ENCODE measurements around the gene CNTN1. TPM values are rescaled to one million over a fixed set of nuclear protein-coding genes. Genes with fewer than 3 reads are reported as not detected.

The CNTN1 gene
- total and polyA plus RNA-seq, 9 donors: 21.8 to 123 (median 44.1) TPM

GRCh38 chr12:40793471-40793870, 101.2 kb downstream of the CNTN1 start:
- intact Hi-C loops (cut with DNase I): no loop called here
- H3K27ac ChIP-seq: no peak overlapping the region
- H3K27me3 ChIP-seq: no peaks in the 10 kb centered on the region
- H3K9me3 ChIP-seq: no peaks in the 10 kb centered on the region
- no peak for TF ChIP-seq EP300 (IDR thresholded peaks at IDR 0.05)
- TF ChIP-seq POLR2A (IDR thresholded peaks at IDR 0.05): no peak
- TF ChIP-seq CTCF (IDR thresholded peaks at IDR 0.05): no peak
- H3K4me1 ChIP-seq (ENCODE audit: insufficient read depth): no peaks in the 10 kb centered on the region
- H3K36me3 ChIP-seq: no peaks in the 10 kb centered on the region
- no peak for DNase-seq
- 38 to 57% (median 50%) methylated on average over 1 of the region's 1 CpG for WGBS, 3 donors
- H3K4me3 ChIP-seq: no peak overlapping the region

GRCh38 chr12:40794087-40794486, 101.8 kb downstream of the CNTN1 start:
- Histone ChIP-seq H3K4me3 (no peak overlapping the region), H3K27me3 (no peaks in the 10 kb centered on the region), H3K36me3 (no peaks in the 10 kb centered on the region), H3K4me1 (ENCODE audit: insufficient read depth) (no peaks in the 10 kb centered on the region), H3K27ac (no peak overlapping the region), H3K9me3 (no peaks in the 10 kb centered on the region)
- intact Hi-C loops (cut with DNase I): no loop called here
- no peak for TF ChIP-seq POLR2A (IDR thresholded peaks at IDR 0.05)
- DNase-seq: no peak

- intact Hi-C loops (cut with DNase I): no loop called here
- TF ChIP-seq CTCF (IDR thresholded peaks at IDR 0.05) (no peak), EP300 (IDR thresholded peaks at IDR 0.05) (no peak), POLR2A (IDR thresholded peaks at IDR 0.05) (no peak)
- H3K4me1 ChIP-seq (ENCODE audit: insufficient read depth): peaks cover 3% of the 10 kb centered on the region
- H3K27me3 ChIP-seq: no peaks in the 10 kb centered on the region
- 97 to 98% (median 98%) methylated on average over 2 of the region's 2 CpGs for WGBS, 3 donors
- no peaks in the 10 kb centered on the region for H3K36me3 ChIP-seq
- DNase-seq: no peak
- no peaks in the 10 kb centered on the region for H3K9me3 ChIP-seq
- H3K27ac ChIP-seq: no peak overlapping the region
- no peak overlapping the region for H3K4me3 ChIP-seq
These were observed 108.8 kb downstream of the CNTN1 start for GRCh38 chr12:40801082-40801481.

GRCh38 chr12:40801861-40802260, 109.6 kb downstream of the CNTN1 start:
- no peak overlapping the region for H3K4me3 ChIP-seq
- no peak for TF ChIP-seq EP300 (IDR thresholded peaks at IDR 0.05)
- no peak for TF ChIP-seq POLR2A (IDR thresholded peaks at IDR 0.05)
- no peak for TF ChIP-seq CTCF (IDR thresholded peaks at IDR 0.05)
- H3K36me3 ChIP-seq: no peaks in the 10 kb centered on the region
- no peaks in the 10 kb centered on the region for H3K27me3 ChIP-seq
- peaks cover 3% of the 10 kb centered on the region for H3K4me1 ChIP-seq (ENCODE audit: insufficient read depth)
- intact Hi-C loops (cut with DNase I): no loop called here
- H3K27ac ChIP-seq: no peak overlapping the region
- no peaks in the 10 kb centered on the region for H3K9me3 ChIP-seq
- WGBS, 3 donors: 93 to 96% (median 95%) methylated on average over 2 of the region's 2 CpGs
- no peak for DNase-seq

GRCh38 chr12:40802656-40803055, 110.4 kb downstream of the CNTN1 start:
- Histone ChIP-seq H3K4me1 (ENCODE audit: insufficient read depth) (peaks cover 3% of the 10 kb centered on the region), H3K36me3 (no peaks in the 10 kb centered on the region), H3K9me3 (no peaks in the 10 kb centered on the region), H3K27me3 (no peaks in the 10 kb centered on the region), H3K4me3 (no peak overlapping the region), H3K27ac (no peak overlapping the region)
- DNase-seq: peak in 1 of 5 donors; percentile 8
- TF ChIP-seq POLR2A (IDR thresholded peaks at IDR 0.05) (no peak), CTCF (IDR thresholded peaks at IDR 0.05) (no peak), EP300 (IDR thresholded peaks at IDR 0.05) (no peak)
- intact Hi-C loops (cut with DNase I): no loop called here
- WGBS, 3 donors: 7 to 29% (median 10%) methylated on average over 1 of the region's 1 CpG

Measured in ovary (tissue), 9 donors.